ENCODE data around the gene ERC2.

GRCh38 chr3:55805169-55805568, 663.1 kb downstream of the ERC2 start:
- no peak for TF ChIP-seq POLR2A (IDR thresholded peaks at IDR 0.05)
- no peak for TF ChIP-seq CTCF (IDR thresholded peaks at IDR 0.05)
